Activated CD4-positive, alpha-beta T cell treated with anti-CD3 and anti-CD28 coated beads, Interleukin-2, Interleukin-6, amounts not matched to agents 100 ng/mL and 50 ng/mL, durations not matched to agents 16 hours and 8 hours (primary cell): ENCODE measurements around the gene TPSG1.
"Not testable (repeated sequence)": the region's sequence is repeated elsewhere in the genome, so short reads cannot be mapped to it uniquely, and the experiment has no call there.

Experiments used
- DNase-seq: peaks from one replicate; pipeline ENCODE4 v3.0.0-alpha.2; 2020

TPSG1 gene

DNA sequence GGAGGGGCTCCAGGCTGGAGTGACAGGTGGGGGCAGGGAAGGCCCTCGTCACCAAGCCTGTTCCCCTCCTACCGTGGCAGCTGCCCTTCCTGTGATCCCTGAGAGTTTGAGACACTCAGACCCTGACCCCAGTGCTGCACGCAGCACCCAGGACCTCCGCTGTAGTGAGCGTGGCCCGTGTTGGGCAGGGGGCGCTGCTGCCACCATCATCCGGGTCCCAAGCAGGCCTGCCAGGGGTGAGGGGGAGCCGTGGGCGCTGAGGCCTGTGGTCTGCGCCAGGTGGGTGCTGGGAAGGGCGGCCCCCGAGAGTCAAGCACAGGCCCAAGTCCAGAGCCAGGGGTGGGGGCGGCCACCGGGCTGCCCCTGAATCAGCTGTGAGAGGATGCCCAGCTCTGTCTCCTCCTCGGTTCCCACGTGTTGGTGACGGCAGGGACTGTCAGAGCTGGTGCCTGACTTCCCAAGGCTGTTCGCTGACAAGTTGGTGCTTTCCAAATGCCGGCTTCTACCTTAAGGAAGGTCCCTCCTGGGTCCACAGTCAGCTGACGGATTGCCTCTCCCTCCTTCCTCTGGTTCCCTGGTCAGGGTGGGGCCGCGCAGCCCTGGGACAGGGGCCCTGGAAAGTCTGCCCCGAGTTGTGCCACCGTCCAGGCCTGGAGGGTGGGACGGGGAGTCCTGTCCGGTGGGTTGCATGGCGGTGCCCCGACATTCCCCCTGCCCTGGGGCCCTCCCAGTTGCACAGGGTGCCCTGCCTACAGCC, 31.1 kb downstream of the TPSG1 start:
- no peak for DNase-seq

DNA sequence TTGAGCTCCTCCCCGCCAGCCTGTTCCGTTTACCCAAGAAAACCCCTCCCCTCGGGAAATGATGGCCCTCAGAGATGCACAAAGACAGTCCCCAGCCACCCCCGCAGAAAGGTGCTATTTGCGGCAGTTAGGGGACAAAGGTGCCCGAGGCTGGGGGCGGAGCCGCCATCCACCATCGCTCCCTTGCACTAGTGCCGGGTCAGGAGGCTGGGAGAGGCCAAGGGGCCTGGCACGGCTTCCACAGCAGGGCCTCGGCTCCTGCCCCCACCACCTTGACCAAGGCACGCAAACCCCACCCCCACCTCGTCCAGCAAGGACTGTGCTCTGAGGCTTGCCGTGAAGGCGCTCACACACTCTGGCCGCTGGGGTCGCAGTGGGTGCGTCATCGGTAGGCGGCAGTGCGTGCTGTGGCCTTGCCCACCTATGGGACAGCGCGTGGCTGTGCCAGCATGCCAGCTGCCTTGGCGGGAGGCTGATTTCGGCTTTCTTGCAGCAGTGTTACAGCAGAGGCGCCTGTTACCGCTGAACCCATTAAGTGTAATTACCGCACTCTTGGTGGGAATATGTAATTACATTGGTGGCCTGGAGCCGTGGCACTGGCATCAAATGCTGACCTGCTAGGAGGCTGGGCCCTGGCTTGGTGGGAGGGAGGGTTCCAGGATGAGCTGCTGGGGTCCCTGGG, 31.8 kb downstream of the TPSG1 start:
- no peak for DNase-seq

DNA sequence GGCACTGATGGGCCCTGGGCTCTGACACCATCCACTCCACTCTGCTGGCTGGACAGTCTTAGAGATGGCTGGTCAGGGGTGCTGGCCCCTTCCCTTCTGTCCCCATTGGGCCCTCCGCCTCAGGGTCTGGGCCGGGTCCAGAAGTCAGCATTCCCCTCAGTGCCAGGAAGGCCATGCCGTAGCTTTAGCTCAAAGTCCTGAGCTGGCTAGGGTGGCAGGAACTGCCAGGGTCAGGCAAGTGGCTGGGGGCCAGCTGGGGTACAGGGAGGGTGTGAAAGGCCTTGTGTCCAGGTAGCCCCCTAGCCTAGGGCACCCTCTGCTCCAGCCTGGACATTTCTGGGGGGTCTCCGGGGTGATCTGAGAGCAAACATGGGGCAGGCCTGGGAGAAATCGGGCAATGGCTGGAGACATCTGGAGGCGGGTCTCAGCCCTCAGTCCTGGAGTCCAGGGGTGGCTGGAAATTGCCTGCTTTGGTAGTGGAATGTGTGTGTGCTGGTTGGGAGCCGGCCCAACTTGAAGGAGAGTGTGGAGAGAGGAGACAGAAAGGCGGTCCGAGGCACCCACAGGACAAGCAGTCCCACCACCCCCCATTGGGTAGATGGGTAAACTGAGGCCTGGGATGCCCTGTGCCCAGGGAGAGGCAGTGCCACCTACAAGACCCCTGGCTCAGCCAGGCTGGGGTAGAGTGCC, 32.5 kb downstream of the TPSG1 start:
- DNase-seq = no peak

DNA sequence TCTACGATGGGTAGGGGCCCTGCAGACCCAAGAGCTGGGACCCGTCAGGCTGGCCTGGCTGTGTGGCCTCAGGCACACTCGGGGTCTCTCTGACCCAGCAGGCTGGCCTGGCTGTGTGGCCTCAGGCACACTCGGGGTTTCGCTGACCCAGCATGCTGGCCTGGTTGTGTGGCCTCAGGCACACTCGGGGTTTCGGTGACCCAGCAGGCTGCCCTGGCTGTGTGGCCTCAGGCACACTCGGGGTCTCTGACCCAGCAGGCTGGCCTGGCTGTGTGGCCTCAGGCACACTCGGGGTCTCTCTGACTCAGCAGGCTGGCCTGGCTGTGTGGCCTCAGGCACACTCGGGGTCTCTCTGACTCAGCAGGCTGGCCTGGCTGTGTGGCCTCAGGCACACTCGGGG, 34.3 kb downstream of the TPSG1 start:
- DNase-seq = not testable (repeated sequence)

DNA sequence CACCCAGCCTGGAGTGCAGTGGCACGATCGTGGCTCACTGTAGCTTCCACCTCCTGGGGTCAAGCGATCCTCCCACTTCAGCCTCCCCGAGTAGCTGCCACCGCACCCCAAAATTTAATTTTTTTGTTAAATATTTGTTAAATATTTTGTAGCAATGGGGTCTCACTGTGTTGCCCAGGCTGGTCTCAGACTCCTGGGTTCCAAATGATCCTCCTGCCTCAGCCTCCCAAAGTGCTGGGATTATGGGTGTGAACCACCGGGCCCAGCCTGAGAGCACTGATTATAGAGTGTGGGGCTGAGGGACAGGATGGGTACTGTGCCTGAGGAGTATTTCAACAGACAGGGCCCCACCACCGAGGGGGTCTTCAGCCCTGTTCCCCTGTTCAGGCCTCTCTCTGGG, 35.6 kb downstream of the TPSG1 start:
- no peak for DNase-seq

DNA sequence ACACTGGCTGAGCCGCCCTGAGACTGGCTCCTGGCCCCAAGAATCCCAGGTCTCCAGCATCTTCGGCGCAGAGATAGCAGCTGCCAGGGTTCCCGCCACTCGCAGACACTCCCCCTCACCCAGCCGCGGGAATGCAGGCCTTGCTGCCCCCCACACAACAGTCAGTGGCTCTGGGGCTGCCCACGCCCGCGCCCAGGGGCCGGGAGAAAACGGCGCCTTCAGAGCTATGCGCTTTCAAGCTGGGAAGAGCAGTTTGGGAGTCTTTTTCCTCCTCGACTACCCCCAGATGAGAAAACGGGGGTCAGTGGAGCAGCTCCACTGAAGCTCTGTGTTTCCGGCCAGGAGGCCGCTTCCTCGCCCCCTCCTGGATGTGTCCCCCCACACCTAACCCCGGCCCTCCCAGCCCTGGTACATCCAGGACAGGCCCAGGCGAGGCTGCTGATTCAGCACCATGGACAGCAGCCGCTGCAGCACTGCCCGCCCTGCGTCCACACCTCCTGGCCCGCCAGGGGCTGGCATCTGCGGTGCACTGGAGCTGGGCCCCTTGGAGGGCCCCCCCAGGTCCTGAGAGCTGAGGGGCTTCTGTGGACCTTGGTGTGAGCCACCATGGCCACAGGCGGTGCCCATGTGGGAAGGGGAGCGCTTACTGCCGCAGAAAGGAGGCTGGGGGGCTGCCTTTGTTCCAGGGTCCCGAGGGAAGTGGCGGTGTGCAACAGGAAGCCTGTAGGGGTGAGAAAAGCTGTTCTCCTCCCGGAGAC, 36.5 kb downstream of the TPSG1 start:
- DNase-seq = peak; percentile 43

DNA sequence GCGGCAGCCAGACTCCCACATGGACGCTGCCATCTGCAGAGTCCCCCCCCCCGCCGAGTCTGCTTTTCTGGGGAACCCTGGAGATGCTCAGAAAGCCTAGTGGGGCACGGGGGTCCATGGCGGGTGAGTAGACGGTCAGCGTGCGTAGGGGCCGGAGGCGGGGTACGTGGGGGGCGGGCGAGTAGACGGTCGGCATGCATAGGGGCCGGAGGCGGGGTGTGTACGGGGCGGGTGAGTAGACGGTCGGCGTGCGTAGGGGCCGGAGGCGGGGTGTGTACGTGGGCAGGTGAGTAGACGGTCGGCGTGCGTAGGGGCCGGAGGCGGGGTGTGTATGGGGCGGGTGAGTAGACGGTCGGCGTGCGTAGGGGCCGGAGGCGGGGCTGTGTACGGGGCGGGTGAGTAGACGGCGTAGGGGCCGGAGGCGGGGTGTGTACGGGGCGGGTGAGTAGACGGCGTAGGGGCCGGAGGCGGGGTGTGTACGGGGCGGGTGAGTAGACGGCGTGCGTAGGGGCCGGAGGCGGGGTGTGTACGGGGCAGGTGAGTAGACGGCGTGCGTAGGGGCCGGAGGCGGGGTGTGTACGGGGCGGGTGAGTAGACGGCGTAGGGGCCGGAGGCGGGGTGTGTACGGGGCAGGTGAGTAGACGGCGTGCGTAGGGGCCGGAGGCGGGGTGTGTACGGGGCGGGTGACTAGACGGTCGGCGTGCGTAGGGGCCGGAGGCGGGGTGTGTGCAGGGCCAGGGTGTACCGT, 39.4 kb downstream of the TPSG1 start:
- DNase-seq = not testable (repeated sequence)

DNA sequence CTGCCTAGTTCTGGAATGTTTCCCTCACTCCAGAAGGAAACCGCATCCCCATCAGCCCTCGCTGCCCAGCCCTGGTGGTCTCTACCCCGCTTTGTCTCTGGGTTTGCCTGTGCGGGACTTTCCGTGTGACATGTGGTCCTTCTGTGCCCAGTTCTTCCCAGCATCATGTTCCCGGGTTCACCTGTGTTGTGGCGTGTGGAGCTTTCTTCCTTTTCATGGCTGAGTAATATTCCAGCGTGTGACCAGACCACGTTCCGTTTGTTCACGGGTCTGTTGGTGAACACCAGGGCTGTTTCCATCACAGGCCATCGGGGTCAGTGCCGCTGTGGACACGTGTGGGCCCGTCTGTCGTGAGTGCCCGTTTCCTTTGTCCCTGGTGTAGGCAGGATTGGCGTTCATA, 40.1 kb downstream of the TPSG1 start:
- DNase-seq = no peak

DNA sequence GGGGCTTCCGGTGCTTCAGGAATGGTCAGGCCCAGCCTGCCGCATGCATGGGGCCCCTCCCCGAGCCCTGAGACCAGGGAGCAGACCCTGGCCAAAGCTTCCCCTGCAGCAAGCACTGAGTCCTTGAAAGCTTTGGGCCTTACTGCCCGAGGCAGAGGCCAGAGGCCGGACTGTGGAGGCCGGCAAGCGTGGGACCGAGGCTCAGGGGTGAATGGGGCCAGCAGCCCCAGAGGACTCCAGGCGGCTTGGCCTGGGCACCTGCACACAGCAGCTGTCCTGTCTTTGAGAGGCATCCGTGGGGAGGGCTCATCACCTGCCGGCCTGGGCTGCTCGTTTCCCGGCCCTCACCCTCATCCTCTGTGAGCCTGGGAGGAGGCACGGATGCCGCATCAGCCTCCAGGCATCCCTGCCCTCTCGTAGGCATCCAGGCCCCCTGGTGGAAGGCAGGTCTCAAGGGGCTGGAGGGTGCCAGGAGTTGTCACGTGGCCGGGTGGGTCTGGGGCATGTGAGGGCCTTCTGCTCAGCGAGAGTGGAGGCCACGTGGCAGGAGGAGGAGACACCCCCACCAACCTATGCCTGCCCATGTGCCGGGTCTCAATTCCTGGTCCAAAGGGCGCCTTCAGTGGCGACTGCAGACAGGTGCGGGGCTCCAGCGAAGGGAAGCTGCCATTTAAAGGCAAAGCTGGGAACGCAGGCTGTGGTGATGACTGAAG, 40.8 kb downstream of the TPSG1 start:
- no peak for DNase-seq

DNA sequence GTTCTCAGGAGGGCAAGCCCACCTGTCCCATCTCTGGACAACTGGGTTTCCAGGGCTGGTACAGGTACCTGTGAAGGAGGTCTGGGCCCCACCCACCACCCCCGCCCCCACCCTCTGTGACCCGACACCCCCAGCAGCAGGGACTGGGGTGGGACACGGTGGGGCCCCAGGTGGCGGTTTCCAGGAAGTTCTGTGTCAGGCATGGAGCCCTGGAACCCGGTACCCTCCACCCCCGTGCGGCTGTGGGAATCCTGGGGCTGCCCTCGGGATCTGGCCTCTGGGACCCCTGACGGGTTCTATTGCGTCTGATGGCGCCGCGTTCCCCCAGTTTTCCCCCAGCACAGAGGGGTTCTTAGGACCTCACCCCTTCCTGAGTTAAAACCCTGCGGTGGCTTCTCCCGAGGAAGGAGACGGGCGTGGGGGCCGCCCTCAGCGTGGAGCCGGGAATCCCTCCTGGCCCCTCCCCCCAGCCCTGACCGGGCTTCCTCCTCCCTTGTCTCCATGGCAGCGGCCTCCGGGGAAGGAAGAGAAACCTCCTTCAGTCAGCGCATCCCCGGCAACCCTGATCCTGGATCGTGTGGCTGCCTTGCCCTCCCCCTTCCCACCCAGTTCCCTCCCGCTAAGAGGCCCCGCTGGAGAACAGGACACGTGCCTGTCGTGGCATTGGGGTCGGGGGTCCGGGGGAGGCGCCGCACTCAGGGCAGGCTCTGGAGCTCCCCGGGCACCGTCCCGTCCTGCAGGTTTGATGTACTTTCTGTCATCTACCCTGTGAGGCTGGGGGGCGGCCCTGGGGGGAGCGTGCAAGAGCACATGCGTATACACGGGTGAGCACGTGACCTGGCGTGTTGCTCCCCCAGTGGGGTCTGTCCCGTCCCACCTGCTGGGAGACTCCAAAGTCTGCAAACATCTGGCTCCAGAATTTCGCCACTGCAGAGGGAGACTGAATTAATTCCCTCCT, 41.8 kb downstream of the TPSG1 start:
- DNase-seq = no peak

DNA sequence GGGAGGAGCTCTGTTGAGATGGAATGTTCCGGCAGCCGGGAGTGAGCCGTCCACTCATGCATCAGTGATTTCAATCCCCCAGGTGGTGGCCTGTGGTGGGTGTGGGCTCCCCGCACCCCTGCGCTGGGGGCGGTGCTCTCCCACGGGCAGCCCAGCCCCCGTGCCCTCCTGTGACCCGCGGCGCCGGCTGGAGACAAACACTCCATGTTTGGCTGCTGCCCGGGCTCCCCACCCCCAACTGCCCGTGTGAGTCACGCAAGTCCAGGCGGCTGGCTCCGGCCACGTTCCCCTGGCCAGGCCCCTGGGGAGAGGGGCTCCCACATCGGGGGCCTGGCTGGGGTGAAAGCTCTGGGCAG, 42.8 kb downstream of the TPSG1 start:
- DNase-seq = no peak

DNA sequence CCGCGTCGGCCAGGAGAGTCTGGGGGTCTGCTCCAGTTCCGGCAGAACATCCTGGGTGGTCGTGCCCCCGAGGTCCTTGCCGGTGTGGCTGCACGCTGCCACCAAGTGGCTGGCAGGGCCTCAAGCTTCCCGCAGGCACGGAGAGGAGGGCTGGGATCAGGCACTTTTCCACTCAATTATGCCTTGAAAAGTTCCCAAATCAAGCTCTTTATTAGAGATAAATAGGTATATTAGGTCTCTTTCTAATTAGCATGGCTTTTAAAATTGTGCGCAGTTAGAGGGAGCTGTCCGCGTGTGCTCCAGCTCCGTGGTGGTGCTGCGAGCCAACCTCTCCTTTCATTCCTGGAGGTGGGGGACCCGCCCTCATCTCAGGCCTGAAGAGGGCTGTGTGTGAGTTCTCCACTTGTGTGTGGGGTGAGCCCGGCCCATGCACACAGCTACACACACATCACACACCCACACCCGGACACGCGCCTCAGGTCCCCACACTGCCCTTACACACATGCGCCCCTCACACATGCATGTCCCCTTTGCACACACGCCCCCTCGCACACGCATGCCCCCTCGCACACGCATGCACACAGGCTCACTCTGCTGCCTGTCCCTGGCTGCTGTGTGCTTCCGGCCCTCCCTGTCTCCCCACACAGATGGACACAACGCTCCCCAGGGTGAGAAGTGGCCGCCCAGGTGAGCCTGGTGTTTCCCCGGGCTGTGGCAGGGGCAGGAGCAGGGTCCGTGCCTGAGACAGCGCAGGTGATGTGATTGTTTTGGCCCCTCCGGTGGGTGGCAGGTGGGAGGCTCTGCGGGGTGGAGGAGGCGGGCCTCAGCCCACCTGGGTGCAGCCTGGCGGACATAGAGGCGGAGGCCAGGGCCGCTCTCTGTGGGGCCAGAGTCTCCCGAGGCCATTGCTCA, 43.4 kb downstream of the TPSG1 start:
- no peak for DNase-seq

DNA sequence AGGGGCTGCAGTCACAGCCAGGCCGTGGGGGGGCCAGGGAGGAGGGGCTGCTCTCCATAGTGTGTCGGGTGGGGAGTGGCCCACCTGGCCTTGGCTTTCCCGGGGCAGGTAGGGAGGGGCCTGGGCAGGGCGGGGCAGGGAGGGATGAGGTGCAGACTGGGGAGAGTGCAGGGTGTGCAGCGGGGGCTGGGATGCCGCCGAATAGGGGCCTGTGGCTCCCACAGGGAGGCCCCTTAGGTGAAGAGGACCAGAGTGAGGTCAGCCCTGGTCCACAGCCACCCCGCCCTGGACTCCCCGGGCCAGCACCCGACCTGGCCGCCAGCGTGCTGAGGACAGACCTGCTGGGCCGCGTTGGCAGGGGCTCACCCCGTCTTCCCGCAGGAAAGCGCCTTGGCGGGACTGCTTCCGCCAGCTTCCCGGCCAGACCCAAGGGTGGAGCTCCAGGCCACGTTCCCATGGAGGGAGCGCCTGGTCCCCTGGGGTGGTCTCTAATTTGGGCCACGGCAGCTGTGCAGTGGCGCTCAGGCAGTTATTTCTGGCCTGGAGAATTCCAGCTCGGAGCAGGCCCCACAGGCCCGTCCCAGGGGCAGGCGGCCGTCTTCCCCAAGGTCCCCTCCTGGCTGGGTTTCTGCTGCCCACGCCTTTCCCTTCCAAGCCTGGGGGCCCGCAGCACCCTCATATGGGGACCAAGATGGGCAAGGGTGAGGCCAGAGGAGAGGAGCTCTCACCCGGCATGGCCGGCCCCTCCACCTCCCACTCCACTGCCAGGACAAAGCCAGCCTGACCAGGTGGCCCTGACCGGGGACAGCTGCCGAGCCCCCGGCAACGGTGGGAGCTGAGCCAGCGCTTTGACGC, 44.3 kb downstream of the TPSG1 start:
- DNase-seq = no peak

DNA sequence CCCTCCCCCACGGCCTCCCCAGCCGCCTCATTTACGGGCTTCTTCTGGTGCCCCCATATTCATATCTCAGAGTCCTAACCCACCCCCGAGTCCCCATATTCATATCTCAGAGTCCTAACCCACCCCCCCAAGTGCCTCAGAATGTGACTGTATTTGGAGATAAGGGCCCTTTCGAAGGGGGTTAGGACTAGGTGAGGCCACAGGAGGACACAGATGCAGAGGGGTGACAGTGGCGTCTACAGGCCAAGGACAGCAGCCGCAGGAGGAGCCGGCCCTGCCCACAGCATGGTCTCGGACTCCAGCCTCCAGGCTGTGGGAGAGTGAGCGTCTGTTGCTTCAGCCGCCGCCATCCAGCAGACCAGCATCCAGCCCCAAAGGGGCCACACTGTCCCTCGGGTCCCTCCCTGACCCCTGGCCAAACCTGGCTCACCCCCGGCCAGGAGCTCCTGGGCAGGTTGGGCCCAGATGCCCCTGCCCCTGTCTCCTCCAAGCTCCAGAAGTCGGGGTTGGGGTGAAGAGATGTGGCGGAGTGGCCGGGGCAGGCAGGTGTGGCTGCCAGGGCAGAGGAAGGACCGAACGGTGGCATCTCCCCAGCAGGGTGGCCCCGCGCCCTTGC, 46.7 kb downstream of the TPSG1 start:
- no peak for DNase-seq

DNA sequence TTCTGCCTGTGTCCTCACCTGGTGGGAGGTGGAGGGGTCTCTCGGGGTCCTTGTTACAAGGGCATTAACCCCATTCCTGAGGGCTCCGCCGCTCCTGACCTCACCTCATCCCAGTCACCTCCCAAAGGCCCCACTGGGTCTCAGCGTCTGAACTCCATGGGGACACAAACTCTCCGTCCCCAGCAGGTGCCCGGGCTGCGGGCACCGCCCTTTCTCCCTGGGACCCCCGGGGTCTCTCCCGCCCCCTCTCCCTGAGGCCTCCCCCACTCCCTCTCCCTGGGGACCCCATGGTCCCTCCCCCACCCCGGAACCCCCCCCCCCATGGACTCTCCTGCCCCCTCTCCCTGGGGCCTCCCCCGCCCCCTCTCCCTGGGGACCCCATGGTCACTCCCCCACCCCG, 47.3 kb downstream of the TPSG1 start:
- no peak for DNase-seq

DNA sequence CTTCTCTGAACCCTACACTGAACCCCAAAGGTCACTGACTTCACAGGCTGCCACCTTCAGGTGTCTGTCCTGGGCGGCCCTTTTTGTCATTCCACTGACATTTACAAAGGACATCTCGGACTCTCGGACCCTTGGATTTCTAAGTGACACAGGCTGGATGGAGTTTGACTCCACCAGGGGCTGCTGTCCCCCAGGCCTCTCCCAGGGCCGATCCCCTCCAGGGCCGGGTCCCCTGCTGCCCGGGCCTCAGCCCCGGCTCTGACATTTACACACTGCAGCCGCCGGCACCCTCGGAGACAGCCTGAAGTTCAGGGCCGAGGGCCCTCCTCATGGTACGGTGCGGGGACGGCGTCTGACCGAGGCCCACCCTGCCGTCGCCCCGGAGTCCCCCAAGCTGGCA, 48.0 kb downstream of the TPSG1 start:
- no peak for DNase-seq

DNA sequence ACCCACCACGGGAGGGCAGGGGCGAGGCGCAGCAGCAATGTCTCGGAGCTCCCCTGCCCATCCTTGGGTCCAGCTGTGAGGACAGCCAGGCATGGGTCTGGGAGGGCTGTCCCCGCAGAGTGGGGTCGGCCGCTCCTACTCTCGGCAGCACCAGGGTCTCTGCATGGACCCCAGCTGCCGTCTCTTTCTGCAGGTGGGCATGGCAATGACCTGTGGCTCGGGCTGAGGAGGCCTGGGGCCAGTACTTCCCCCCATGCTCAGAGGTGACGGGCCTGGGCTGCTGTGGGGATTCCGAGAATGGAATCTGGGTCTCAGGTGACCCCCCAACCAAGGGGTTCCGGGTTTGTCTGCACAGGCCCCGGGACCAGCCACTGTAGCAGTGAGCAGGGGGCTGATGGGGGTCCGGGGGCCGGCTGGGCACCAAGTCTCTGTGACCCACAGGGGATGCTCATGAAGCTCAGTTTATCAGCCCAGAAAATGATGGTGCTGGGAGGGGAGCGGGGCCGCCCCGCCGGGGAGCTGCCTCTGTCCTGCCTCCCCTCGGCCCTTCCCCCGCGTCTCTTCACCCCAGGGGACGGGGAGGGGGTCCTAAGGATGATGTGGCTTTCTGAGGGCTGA, 48.7 kb downstream of the TPSG1 start:
- DNase-seq = no peak
